ENCODE data around the gene PHYKPL.
"Not testable (repeated sequence)": the region's sequence is repeated elsewhere in the genome, so short reads cannot be mapped to it uniquely, and the experiment has no call there.

The PHYKPL gene

DNA sequence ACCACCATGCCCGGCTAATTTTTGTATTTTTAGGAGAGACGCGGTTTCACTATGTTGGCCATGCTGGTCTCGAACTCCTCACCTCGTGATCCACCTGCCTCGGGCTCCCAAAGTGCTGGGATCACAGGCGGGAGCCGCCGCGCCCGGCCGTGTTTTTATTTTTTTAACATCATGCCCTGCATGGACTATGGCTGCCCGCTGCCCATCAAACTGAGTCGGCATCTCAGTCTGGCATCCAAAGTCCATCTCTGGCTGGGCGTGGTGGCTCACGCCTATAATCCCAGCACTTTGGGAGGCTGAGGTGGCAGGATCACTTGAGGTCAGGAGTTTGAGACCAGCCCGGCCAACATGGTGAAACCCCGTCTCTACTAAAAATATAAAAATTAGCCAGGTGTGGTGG is 21.0 kb upstream of the PHYKPL start:
- H3K27me3 ChIP-seq (ENCODE audit: insufficient read depth, low read length); H3K9me3 ChIP-seq (ENCODE audit: low read length); H3K4me1 ChIP-seq (ENCODE audit: insufficient read depth, low read length); H2AFZ ChIP-seq (ENCODE audit: low read depth, low read length); H3K36me3 ChIP-seq (ENCODE audit: insufficient read depth, low read length); H3K4me3 ChIP-seq (ENCODE audit: low read length): not testable (repeated sequence)

DNA sequence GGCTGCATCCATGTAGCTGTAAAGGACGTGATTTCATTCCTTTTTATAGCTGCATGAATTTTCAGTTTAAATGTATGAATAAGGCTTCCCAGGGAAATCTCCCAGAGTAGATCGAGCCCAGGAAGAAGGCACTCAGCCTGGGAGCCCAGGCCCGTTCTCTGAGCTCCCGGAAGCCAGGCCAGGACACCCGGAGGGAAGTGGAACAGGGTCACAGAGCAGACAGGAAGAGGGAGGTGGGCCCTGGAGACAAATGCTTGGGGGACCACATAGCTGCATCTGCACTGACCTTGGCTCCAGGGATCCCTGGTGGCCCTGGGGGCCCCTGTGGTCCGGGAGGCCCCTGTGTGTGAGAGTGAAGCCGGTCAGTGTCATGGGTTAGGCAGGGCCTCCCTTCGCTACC is 19.7 kb upstream of the PHYKPL start:
- no peaks in the 10 kb centered on the region for H3K36me3 ChIP-seq (ENCODE audit: insufficient read depth, low read length)
- no peaks in the 10 kb centered on the region for H3K4me1 ChIP-seq (ENCODE audit: insufficient read depth, low read length)
- no peak overlapping the region for H2AFZ ChIP-seq (ENCODE audit: low read depth, low read length)
- no peak overlapping the region for H3K4me3 ChIP-seq (ENCODE audit: low read length)
- no peaks in the 10 kb centered on the region for H3K27me3 ChIP-seq (ENCODE audit: insufficient read depth, low read length)
- H3K9me3 ChIP-seq (ENCODE audit: low read length): no peaks in the 10 kb centered on the region

DNA sequence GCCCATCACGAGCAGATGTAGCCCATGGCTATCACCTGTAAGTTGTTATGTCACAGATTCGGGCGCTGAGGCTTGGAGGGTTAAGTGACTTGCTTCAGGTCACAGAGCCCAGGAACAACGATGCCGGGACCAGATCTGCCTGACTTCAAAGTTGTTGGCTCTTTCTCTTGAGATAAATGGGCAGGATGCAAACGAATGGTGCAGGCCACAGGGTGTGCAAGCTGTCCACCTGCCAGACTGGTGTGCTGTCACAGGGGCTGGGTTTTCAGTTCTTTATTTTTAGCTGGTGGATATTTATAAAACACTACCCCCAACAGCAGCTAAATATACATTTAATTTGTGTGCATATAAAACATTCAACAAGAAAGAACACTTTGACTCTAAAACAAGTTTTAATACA is 17.7 kb upstream of the PHYKPL start:
- H3K4me1 ChIP-seq (ENCODE audit: insufficient read depth, low read length): no peaks in the 10 kb centered on the region
- H3K9me3 ChIP-seq (ENCODE audit: low read length): no peaks in the 10 kb centered on the region
- H3K27me3 ChIP-seq (ENCODE audit: insufficient read depth, low read length): no peaks in the 10 kb centered on the region
- H3K36me3 ChIP-seq (ENCODE audit: insufficient read depth, low read length): no peaks in the 10 kb centered on the region
- H3K4me3 ChIP-seq (ENCODE audit: low read length): no peak overlapping the region
- H2AFZ ChIP-seq (ENCODE audit: low read depth, low read length): no peak overlapping the region

DNA sequence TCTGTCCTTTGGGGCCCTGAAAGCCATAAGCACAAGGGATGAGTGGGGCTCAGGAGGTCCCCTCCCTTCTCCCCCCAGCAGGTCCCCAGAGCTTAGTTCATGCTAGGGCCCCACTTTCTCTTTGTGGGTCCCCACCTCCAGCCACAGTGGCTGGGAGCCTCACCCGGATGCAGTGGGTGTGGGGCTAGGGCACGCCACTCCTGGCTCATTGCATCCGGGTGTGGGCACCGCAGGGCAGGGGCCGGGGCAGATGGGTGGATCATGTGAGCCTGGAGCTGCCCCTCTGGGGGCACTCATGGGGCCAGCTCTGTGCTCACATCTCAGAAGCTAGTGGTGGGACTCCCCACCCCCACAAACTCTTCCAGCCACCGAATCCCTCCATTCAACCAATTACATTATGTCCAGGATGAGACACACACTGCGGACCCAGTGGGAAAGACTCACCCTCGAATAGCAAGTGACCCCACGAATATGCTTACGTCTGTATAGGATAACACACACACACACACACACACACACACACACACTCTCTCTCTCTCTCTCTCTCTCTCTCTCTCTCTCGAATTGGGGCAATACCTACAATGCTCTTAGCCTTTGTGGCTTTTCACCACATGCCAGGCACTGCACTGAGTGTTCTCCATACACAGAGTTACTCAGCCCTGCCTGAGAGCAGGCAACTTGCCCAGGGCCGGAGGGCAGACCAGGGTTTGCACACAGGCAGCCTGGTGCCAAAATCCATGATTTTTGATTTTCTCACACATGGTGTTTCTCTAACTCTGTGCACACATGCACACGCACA is 16.8 kb upstream of the PHYKPL start:
- H2AFZ ChIP-seq (ENCODE audit: low read depth, low read length): no peak overlapping the region
- H3K4me1 ChIP-seq (ENCODE audit: insufficient read depth, low read length): no peaks in the 10 kb centered on the region
- no peaks in the 10 kb centered on the region for H3K9me3 ChIP-seq (ENCODE audit: low read length)
- no peak overlapping the region for H3K4me3 ChIP-seq (ENCODE audit: low read length)
- no peaks in the 10 kb centered on the region for H3K27me3 ChIP-seq (ENCODE audit: insufficient read depth, low read length)
- no peaks in the 10 kb centered on the region for H3K36me3 ChIP-seq (ENCODE audit: insufficient read depth, low read length)

DNA sequence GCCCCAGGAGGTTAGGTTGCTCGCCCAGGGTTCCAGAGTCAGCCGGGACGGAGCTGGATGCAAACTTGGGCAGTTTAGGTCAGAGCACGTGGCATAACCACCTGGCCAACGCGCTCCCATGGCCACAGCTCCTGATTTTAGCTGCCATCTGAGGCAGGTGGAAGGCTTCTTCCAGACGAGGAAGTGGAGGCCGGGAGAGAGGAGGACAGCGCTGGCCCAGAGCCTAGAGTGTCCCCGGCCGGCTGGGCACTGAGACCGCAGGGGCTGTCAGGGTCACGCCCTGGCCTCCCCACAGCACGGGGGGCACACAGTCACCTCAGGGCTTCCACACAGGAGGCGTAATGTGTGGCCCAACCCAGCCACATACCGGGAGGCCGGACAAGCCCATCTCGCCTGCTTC is 16.1 kb upstream of the PHYKPL start:
- Histone ChIP-seq H3K4me3 (ENCODE audit: low read length) (no peak overlapping the region), H3K4me1 (ENCODE audit: insufficient read depth, low read length) (no peaks in the 10 kb centered on the region)

DNA sequence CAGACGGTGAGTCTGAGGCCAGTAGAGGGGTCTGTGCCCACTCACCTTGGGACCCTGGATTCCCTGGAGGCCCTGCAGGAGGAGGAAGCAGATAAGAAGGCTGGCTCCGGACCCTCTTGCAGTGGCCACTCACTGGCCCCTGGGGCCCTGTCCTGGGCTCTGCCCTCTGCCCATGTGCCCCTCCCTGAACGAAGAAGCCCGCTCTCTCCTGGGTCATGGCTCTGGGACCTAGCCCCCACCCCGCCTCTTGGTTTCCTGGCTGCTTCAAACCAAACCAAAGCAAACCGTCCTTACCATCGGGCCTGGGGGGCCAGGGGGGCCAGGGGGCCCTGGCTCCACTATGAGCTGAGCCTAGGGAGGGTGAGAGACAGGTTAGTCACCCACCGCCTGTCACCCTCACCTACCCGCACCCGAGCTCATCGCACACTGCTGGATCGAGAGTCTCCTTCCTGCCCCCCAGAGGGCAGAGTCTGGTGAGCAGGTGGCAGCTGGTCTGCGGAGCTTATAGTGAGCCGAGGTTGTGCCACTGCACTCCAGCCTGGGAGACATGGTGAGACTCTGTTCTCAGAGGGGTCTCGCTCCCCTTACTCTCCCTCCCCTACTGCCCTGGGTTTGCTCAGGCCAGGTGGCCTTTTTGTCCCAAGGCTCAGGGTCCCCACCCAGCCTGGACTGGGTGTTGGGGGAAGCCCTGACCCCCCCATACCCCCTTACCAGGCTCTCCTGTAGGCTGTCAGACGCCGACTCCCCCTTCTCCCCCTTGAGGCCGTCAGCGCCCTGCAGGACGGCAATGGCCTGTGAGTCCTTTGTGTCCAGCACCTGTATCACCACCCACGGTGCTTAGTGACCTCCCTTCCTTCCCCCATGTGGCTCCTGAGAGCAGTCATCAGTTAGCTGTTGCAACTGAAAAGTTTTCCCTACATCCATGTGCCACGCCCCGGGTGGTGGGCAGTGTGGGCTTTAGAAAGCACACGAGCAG is 15.2 kb upstream of the PHYKPL start:
- H3K36me3 ChIP-seq (ENCODE audit: insufficient read depth, low read length): no peaks in the 10 kb centered on the region
- no peaks in the 10 kb centered on the region for H3K27me3 ChIP-seq (ENCODE audit: insufficient read depth, low read length)
- no peak overlapping the region for H2AFZ ChIP-seq (ENCODE audit: low read depth, low read length)
- no peaks in the 10 kb centered on the region for H3K4me1 ChIP-seq (ENCODE audit: insufficient read depth, low read length)
- H3K4me3 ChIP-seq (ENCODE audit: low read length): no peak overlapping the region
- no peaks in the 10 kb centered on the region for H3K9me3 ChIP-seq (ENCODE audit: low read length)

More for the DNA sequence above, 16.1 kb upstream of the PHYKPL start:
- Histone ChIP-seq H3K36me3 (ENCODE audit: insufficient read depth, low read length) (no peaks in the 10 kb centered on the region), H3K9me3 (ENCODE audit: low read length) (no peaks in the 10 kb centered on the region), H3K27me3 (ENCODE audit: insufficient read depth, low read length) (no peaks in the 10 kb centered on the region), H2AFZ (ENCODE audit: low read depth, low read length) (no peak overlapping the region)

DNA sequence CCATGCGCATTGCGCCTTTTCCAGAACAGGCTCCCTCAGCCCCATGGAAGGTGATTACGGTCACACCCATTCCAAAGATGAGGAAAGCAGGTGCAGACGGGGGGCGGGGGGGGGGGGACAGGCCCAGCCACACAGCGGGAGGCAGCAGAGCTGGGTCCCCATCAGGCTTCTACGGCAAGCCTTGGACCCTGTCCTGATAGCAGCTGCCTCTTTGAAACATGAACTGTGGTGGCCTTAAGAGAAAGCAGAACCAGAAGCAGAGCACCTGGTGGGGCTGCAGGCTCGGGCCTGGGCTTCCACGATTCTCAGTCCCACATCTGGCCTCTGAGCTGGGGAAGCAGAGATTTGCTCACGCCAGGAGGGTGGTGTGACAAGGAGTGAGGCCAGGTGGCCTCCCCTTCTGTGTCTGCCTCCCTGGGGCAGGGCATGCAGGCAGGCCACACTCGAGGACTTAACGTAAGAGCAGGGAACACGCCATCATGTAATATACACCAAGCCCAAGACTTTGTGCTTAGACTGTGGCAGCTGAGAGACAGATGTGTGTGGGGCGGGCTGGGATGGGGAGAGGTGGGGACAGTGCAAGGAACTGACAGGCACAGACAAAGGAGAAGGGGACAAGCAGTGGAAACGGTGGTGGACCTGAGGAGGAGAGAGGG is 14.2 kb upstream of the PHYKPL start:
- H3K4me3 ChIP-seq (ENCODE audit: low read length): no peak overlapping the region
- no peaks in the 10 kb centered on the region for H3K36me3 ChIP-seq (ENCODE audit: insufficient read depth, low read length)
- H3K27me3 ChIP-seq (ENCODE audit: insufficient read depth, low read length): no peaks in the 10 kb centered on the region
- no peaks in the 10 kb centered on the region for H3K9me3 ChIP-seq (ENCODE audit: low read length)
- H2AFZ ChIP-seq (ENCODE audit: low read depth, low read length): no peak overlapping the region
- H3K4me1 ChIP-seq (ENCODE audit: insufficient read depth, low read length): no peaks in the 10 kb centered on the region

DNA sequence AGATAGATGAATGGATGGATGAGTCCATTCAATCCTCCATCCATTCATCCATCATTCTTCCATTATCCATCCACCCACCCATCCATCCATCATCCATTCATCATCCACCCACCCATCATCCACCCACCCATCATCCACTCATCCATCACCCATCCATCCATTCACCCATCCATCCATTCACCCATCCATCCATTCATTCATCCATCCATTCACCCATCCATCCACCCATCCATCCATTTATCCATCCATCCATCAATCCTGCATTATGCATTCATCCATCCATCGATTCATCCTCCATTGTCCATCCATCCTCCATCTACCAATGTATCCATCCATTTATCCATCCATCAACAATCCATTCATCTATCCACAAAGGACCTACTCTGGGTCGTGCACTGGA is 12.8 kb upstream of the PHYKPL start:
- Histone ChIP-seq H3K27me3 (ENCODE audit: insufficient read depth, low read length) (no peaks in the 10 kb centered on the region), H3K36me3 (ENCODE audit: insufficient read depth, low read length) (no peaks in the 10 kb centered on the region), H2AFZ (ENCODE audit: low read depth, low read length) (no peak overlapping the region), H3K4me3 (ENCODE audit: low read length) (no peak overlapping the region), H3K4me1 (ENCODE audit: insufficient read depth, low read length) (no peaks in the 10 kb centered on the region), H3K9me3 (ENCODE audit: low read length) (no peaks in the 10 kb centered on the region)

DNA sequence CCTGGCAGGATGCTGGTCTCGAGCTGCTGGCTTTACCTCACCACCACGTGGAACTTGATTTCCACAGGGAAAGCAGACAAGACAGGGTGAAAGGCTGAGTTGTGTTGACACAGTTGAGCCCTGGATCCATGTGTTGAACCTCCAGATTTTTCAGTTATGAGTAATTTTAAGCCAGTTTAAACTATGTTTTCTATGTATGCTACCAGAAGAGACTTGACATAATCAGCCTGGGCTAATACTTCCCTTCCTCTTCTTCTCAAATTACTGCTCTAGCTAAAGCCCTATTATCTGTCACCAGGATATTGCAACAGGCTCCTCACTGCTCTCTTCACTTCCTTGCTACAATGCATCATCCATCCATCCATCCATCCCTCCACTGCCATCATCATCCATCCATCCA is 12.0 kb upstream of the PHYKPL start:
- Histone ChIP-seq H3K4me1 (ENCODE audit: insufficient read depth, low read length) (peaks cover 2% of the 10 kb centered on the region), H3K4me3 (ENCODE audit: low read length) (no peak overlapping the region), H3K9me3 (ENCODE audit: low read length) (no peaks in the 10 kb centered on the region), H3K36me3 (ENCODE audit: insufficient read depth, low read length) (no peaks in the 10 kb centered on the region), H2AFZ (ENCODE audit: low read depth, low read length) (no peak overlapping the region), H3K27me3 (ENCODE audit: insufficient read depth, low read length) (no peaks in the 10 kb centered on the region)

DNA sequence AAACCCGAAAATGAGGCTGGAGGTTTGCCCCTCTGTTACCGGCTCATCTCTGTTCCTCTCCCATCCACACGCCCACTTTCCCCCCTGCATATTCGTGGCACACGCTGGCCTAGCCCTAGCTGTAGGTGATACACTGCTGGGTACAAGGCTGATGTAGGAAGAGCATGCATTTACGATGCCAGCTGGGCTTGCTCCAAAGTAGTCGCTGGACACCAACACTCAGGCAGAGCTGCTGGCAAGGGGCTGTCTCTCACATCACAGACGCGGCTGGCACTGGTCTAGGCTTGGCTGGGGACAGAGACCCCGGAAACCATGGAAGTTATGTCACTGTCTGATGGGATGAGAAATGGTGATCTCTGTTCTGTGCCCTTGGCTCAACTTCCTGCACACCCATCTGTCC is 9.8 kb upstream of the PHYKPL start:
- no peaks in the 10 kb centered on the region for H3K9me3 ChIP-seq (ENCODE audit: low read length)
- no peak overlapping the region for H2AFZ ChIP-seq (ENCODE audit: low read depth, low read length)
- no peaks in the 10 kb centered on the region for H3K27me3 ChIP-seq (ENCODE audit: insufficient read depth, low read length)
- H3K4me3 ChIP-seq (ENCODE audit: low read length): no peak overlapping the region
- peaks cover 6% of the 10 kb centered on the region for H3K4me1 ChIP-seq (ENCODE audit: insufficient read depth, low read length)
- H3K36me3 ChIP-seq (ENCODE audit: insufficient read depth, low read length): no peaks in the 10 kb centered on the region

DNA sequence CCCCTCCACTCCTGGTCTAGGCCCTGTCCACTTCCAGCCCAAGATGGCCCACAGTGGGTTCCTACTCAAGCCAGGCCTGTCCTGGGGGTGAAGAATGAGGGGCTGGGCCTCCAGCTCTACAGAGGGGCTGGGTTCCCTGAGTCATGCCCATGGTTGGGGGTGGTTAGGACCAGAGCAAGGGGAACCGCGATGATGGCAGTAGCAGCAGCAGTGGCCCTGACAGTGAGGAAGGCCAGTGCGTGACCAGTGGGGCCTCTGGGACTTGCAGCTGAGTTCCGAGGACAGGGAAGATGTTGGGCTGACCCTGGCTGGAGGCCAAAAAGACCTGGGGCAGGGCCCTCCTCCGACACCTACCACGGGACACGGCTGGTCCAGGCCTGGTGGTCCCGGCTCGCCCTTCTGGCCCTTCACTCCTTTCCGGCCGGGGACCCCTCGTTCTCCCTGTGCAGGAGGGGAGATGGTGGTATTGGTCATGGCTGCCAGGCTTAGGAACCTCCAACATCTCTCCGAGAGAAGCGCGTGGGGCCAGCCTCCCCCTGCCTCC is 9.2 kb upstream of the PHYKPL start:
- no peak overlapping the region for H2AFZ ChIP-seq (ENCODE audit: low read depth, low read length)
- H3K4me1 ChIP-seq (ENCODE audit: insufficient read depth, low read length): peaks cover 6% of the 10 kb centered on the region
- no peaks in the 10 kb centered on the region for H3K36me3 ChIP-seq (ENCODE audit: insufficient read depth, low read length)
- no peak overlapping the region for H3K4me3 ChIP-seq (ENCODE audit: low read length)
- H3K9me3 ChIP-seq (ENCODE audit: low read length): no peaks in the 10 kb centered on the region
- H3K27me3 ChIP-seq (ENCODE audit: insufficient read depth, low read length): no peaks in the 10 kb centered on the region

DNA sequence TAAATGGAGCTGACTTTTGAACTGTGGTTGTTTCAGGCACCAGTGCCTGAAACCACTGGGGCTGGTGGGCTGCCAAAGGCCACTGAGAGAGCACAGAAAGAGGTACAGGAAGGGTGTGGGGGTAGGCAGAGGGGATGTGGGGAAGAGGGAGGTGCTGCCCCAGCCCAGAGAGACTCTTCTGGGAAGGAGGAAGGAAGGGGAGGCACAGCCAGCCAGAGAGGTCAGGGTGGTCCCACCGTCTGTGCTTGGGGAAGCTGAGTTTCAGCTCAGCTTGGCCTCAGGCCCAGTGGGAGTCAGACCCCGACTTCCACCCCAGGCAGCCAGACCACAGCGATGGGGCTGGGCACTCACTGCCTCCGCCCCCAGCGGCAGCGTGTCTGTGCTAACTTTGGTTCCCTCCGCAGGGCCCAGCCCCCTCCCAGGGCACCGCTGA is 8.6 kb upstream of the PHYKPL start:
- H3K27me3 ChIP-seq (ENCODE audit: insufficient read depth, low read length): no peaks in the 10 kb centered on the region
- no peaks in the 10 kb centered on the region for H3K9me3 ChIP-seq (ENCODE audit: low read length)
- H3K4me3 ChIP-seq (ENCODE audit: low read length): no peak overlapping the region
- no peaks in the 10 kb centered on the region for H3K36me3 ChIP-seq (ENCODE audit: insufficient read depth, low read length)
- peaks cover 6% of the 10 kb centered on the region for H3K4me1 ChIP-seq (ENCODE audit: insufficient read depth, low read length)
- no peak overlapping the region for H2AFZ ChIP-seq (ENCODE audit: low read depth, low read length)

DNA sequence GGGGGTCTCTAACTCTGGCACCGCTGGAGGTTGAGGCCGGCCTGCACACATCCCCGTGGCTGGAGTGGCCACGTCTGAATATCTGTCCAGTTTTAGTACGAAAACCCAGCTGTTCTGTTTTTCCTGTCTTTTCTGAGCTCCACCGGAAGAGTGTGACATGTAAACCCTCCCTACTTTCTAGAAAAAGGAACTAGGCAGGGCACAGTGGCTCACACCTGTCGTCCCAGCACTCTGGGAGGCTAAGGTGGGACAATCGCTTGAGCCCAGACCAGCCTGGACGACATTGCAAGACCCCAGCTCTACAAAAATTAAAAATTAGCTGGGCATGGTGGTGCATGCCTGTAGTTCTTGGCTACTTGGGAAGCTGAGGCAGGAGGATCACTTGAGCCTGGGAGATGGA is 8.2 kb upstream of the PHYKPL start:
- Histone ChIP-seq H3K9me3 (ENCODE audit: low read length) (no peaks in the 10 kb centered on the region), H3K36me3 (ENCODE audit: insufficient read depth, low read length) (no peaks in the 10 kb centered on the region), H3K4me3 (ENCODE audit: low read length) (no peak overlapping the region), H3K4me1 (ENCODE audit: insufficient read depth, low read length) (peaks cover 6% of the 10 kb centered on the region), H3K27me3 (ENCODE audit: insufficient read depth, low read length) (no peaks in the 10 kb centered on the region), H2AFZ (ENCODE audit: low read depth, low read length) (no peak overlapping the region)

Data from neuron (in vitro differentiated cells).